ENCODE data around the gene KANSL1.

GRCh38 chr17:46046957-46047356 lies 146.3 kb downstream of the KANSL1 start:
- TF ChIP-seq POLR2A (IDR thresholded peaks at IDR 0.05; ENCODE audit: low read depth, low read length) (no peak), POLR2AphosphoS5 (IDR thresholded peaks at IDR 0.05; ENCODE audit: low read depth, low read length) (no peak), TAF1 (IDR thresholded peaks at IDR 0.05; ENCODE audit: borderline replicate concordance, low read depth, low read length) (no peak)
